CD4-positive, alpha-beta T cell treated with Interleukin-1 beta for 1 hour (primary cell): Measurements from ENCODE around the gene LGI2.
"Not testable (repeated sequence)": the region's sequence is repeated elsewhere in the genome, so short reads cannot be mapped to it uniquely, and the experiment has no call there.

Experiments
- DNase-seq, 2 donors: peaks; one replicate each; pipeline ENCODE4 v3.0.0-alpha.2; 2020 to 2022

Gene LGI2

GRCh38 chr4:25030277-25031076, at the start of gene LGI2:
Gene LGI2 (minus strand): TSS chr4:25030946. CDS start chr4:25030693, 253 bp downstream.
- no peak for DNase-seq

GRCh38 chr4:25078523-25078922, 47.8 kb upstream of the LGI2 start:
- DNase-seq, result no peak

- no peak for DNase-seq
These were observed 46.1 kb upstream of the LGI2 start for GRCh38 chr4:25076625-25077398.

- no peak for DNase-seq
These were observed 45.1 kb upstream of the LGI2 start for GRCh38 chr4:25075851-25076250.

- DNase-seq, result no peak
These were observed 44.4 kb upstream of the LGI2 start for GRCh38 chr4:25075129-25075528.

GRCh38 chr4:25070545-25070944, 39.8 kb upstream of the LGI2 start:
- DNase-seq, result no peak

- no peak for DNase-seq
These were observed 38.3 kb upstream of the LGI2 start for GRCh38 chr4:25069014-25069413.

- no peak for DNase-seq
These were observed 37.6 kb upstream of the LGI2 start for GRCh38 chr4:25068386-25068785.

GRCh38 chr4:25065932-25066590, 35.3 kb upstream of the LGI2 start:
- DNase-seq, result no peak

GRCh38 chr4:25065431-25065858, 34.7 kb upstream of the LGI2 start:
- DNase-seq, result no peak

- not testable (repeated sequence) for DNase-seq
These were observed 33.7 kb upstream of the LGI2 start for GRCh38 chr4:25064447-25064846.

GRCh38 chr4:25063116-25063515, 32.4 kb upstream of the LGI2 start:
- no peak for DNase-seq

GRCh38 chr4:25062098-25062497, 31.4 kb upstream of the LGI2 start:
- DNase-seq, result no peak

- no peak for DNase-seq
These were observed 30.9 kb upstream of the LGI2 start for GRCh38 chr4:25061602-25062001.

GRCh38 chr4:25060963-25061340, 30.2 kb upstream of the LGI2 start:
- DNase-seq, result no peak

- DNase-seq, result no peak
These were observed 29.7 kb upstream of the LGI2 start for GRCh38 chr4:25060241-25060962.

- DNase-seq, result no peak
These were observed 29.0 kb upstream of the LGI2 start for GRCh38 chr4:25059791-25060190.

GRCh38 chr4:25058796-25059195, 28.1 kb upstream of the LGI2 start:
- DNase-seq, result no peak

- DNase-seq, result no peak
These were observed 26.6 kb upstream of the LGI2 start for GRCh38 chr4:25057299-25057698.

GRCh38 chr4:25052037-25052436, 21.3 kb upstream of the LGI2 start:
- not testable (repeated sequence) for DNase-seq

- no peak for DNase-seq
These were observed 20.8 kb upstream of the LGI2 start for GRCh38 chr4:25051534-25051933.

GRCh38 chr4:25050370-25051078, 19.8 kb upstream of the LGI2 start:
- DNase-seq, result no peak
